Activated CD8-positive, alpha-beta memory T cell treated with anti-CD3 and anti-CD28 coated beads, Interleukin-2, amount 10 ng/mL, durations not matched to agents 7 days and 5 days (primary cell): ENCODE data around the gene TMEM242. TPM values are rescaled to one million over a fixed set of nuclear protein-coding genes. Genes with fewer than 3 reads are reported as not detected.
"Not testable (repeated sequence)": the region's sequence is repeated elsewhere in the genome, so short reads cannot be mapped to it uniquely, and the experiment has no call there.

Source experiments
- ATAC-seq: fragments of 150-1000 bp; cut with Tn5 transposase; one replicate; pipeline ENCODE4 v1.10.0; 2021; ENCODE audit warnings: moderate library complexity
- CTCF ChIA-PET: fragments of 350-600 bp; sonication (Branson Sonifier 250); formaldehyde crosslinking; loops from one replicate; lab custom pipeline; 2021; ENCODE audit warnings: antibody characterized with exemption; lab: Charles Lee
- DNase-seq: peaks from one replicate; pipeline ENCODE4 v3.0.0-alpha.2; 2020
- H3K27ac Mint-ChIP-seq: one replicate; pipeline ENCODE4 v1.8.0; 2021; ENCODE audit warnings: mild to moderate bottlenecking, mixed read lengths
- H3K27me3 Mint-ChIP-seq: one replicate; pipeline ENCODE4 v1.8.0; 2021; ENCODE audit warnings: mixed read lengths
- H3K36me3 Mint-ChIP-seq: one replicate; pipeline ENCODE4 v1.8.0; 2021; ENCODE audit warnings: mild to moderate bottlenecking, mixed read lengths
- H3K4me1 Mint-ChIP-seq: one replicate; pipeline ENCODE4 v1.8.0; 2021; ENCODE audit warnings: mixed read lengths
- H3K4me3 Mint-ChIP-seq: one replicate; pipeline ENCODE4 v1.8.0; 2021; ENCODE audit warnings: mild to moderate bottlenecking, moderate library complexity, mixed read lengths
- H3K9me3 Mint-ChIP-seq: one replicate; pipeline ENCODE4 v1.8.0; 2022; ENCODE audit warnings: low read depth, mixed read lengths
- total RNA-seq, 2 experiments: library from RNA; stranded (reverse); gene quantifications; one replicate each; pipeline ENCODE4 v1.2.3, GENCODE V29; 2021

TMEM242 gene
- 10 to 100 TPM; 10.3 to 14.1 TPM for total RNA-seq

GRCh38 chr6:157323255-157323965 is at the start of gene TMEM242:
Gene TMEM242 (minus strand): TSS chr6:157323519. CDS start chr6:157323499, 20 bp downstream.
- Mint-ChIP-seq H3K27me3 (peaks cover 17% of the 10 kb centered on the region), H3K27ac (peak within 1 kb of the TSS; percentile 88), H3K9me3 (no peaks in the 10 kb centered on the region), H3K4me3 (peak within 1 kb of the TSS; percentile 98), H3K4me1 (peaks cover 56% of the 10 kb centered on the region), H3K36me3 (peaks cover 4% of the 10 kb centered on the region)
- CTCF ChIA-PET: interaction anchor here (0.9 to 7.7 kb wide), 14 partner anchors 9 to 347 kb away, joined by 3 to 62 read pairs (median 6); no protein-coding TSS in a partner anchor
- ATAC-seq (peak; percentile 94), DNase-seq (peak; percentile 92)

GRCh38 chr6:157372501-157373280 is 49.4 kb upstream of the TMEM242 start:
- peaks cover 15% of the 10 kb centered on the region for H3K4me1 Mint-ChIP-seq
- H3K27me3 Mint-ChIP-seq: peaks cover 42% of the 10 kb centered on the region
- DNase-seq (no peak), ATAC-seq (no peak)
- no peak overlapping the region for H3K4me3 Mint-ChIP-seq
- CTCF ChIA-PET: no interaction called here
- H3K9me3 Mint-ChIP-seq: no peaks in the 10 kb centered on the region
- H3K27ac Mint-ChIP-seq: no peak overlapping the region
- no peaks in the 10 kb centered on the region for H3K36me3 Mint-ChIP-seq

GRCh38 chr6:157370755-157371154 is 47.4 kb upstream of the TMEM242 start:
- Mint-ChIP-seq H3K27me3 (peaks cover 52% of the 10 kb centered on the region), H3K9me3 (no peaks in the 10 kb centered on the region), H3K27ac (no peak overlapping the region), H3K4me3 (no peak overlapping the region), H3K4me1 (peaks cover 15% of the 10 kb centered on the region), H3K36me3 (no peaks in the 10 kb centered on the region)
- no peak for ATAC-seq
- CTCF ChIA-PET: interaction anchor here (1.1 to 1.4 kb wide), 2 partner anchors 9 to 56 kb away, joined by 3 read pairs; no protein-coding TSS in a partner anchor
- DNase-seq: no peak

- H3K36me3 Mint-ChIP-seq: no peaks in the 10 kb centered on the region
- H3K27me3 Mint-ChIP-seq: peaks cover 58% of the 10 kb centered on the region
- DNase-seq: no peak
- CTCF ChIA-PET: no interaction called here
- peaks cover 15% of the 10 kb centered on the region for H3K4me1 Mint-ChIP-seq
- ATAC-seq: no peak
- no peak overlapping the region for H3K27ac Mint-ChIP-seq
- no peaks in the 10 kb centered on the region for H3K9me3 Mint-ChIP-seq
- H3K4me3 Mint-ChIP-seq: no peak overlapping the region
Observed at GRCh38 chr6:157368359-157369049, 45.2 kb upstream of the TMEM242 start.

- CTCF ChIA-PET: no interaction called here
- no peaks in the 10 kb centered on the region for H3K36me3 Mint-ChIP-seq
- no peak overlapping the region for H3K27ac Mint-ChIP-seq
- no peak overlapping the region for H3K4me3 Mint-ChIP-seq
- H3K9me3 Mint-ChIP-seq: no peaks in the 10 kb centered on the region
- H3K27me3 Mint-ChIP-seq: peaks cover 48% of the 10 kb centered on the region
- no peak for DNase-seq
- ATAC-seq: no peak
- H3K4me1 Mint-ChIP-seq: peaks cover 15% of the 10 kb centered on the region
Observed at GRCh38 chr6:157366648-157367047, 43.3 kb upstream of the TMEM242 start.

GRCh38 chr6:157364705-157365104 is 41.4 kb upstream of the TMEM242 start:
- no peak overlapping the region for H3K4me3 Mint-ChIP-seq
- DNase-seq (no peak), ATAC-seq (no peak)
- no peaks in the 10 kb centered on the region for H3K36me3 Mint-ChIP-seq
- no peak overlapping the region for H3K27ac Mint-ChIP-seq
- peaks cover 37% of the 10 kb centered on the region for H3K27me3 Mint-ChIP-seq
- H3K9me3 Mint-ChIP-seq: no peaks in the 10 kb centered on the region
- CTCF ChIA-PET: no interaction called here
- peaks cover 11% of the 10 kb centered on the region for H3K4me1 Mint-ChIP-seq

GRCh38 chr6:157361886-157362285 is 38.6 kb upstream of the TMEM242 start:
- no peak overlapping the region for H3K27ac Mint-ChIP-seq
- H3K4me1 Mint-ChIP-seq: no peaks in the 10 kb centered on the region
- CTCF ChIA-PET: no interaction called here
- no peak overlapping the region for H3K4me3 Mint-ChIP-seq
- no peak for ATAC-seq
- H3K36me3 Mint-ChIP-seq: no peaks in the 10 kb centered on the region
- DNase-seq: no peak
- H3K9me3 Mint-ChIP-seq: no peaks in the 10 kb centered on the region
- H3K27me3 Mint-ChIP-seq: peaks cover 23% of the 10 kb centered on the region

GRCh38 chr6:157358287-157358686 is 35.0 kb upstream of the TMEM242 start:
- H3K9me3 Mint-ChIP-seq: no peaks in the 10 kb centered on the region
- no peak overlapping the region for H3K27ac Mint-ChIP-seq
- CTCF ChIA-PET: interaction anchor here (0.6 kb wide), 1 partner anchor 64 kb away, joined by 5 read pairs; no protein-coding TSS in a partner anchor
- ATAC-seq: no peak
- no peak for DNase-seq
- H3K27me3 Mint-ChIP-seq: peaks cover 26% of the 10 kb centered on the region
- no peaks in the 10 kb centered on the region for H3K4me1 Mint-ChIP-seq
- H3K4me3 Mint-ChIP-seq: no peak overlapping the region
- peaks cover 1% of the 10 kb centered on the region for H3K36me3 Mint-ChIP-seq

- H3K4me1 Mint-ChIP-seq: no peaks in the 10 kb centered on the region
- H3K27ac Mint-ChIP-seq: no peak overlapping the region
- H3K36me3 Mint-ChIP-seq: no peaks in the 10 kb centered on the region
- no peaks in the 10 kb centered on the region for H3K9me3 Mint-ChIP-seq
- ATAC-seq (no peak), DNase-seq (no peak)
- H3K4me3 Mint-ChIP-seq: no peak overlapping the region
- CTCF ChIA-PET: no interaction called here
- H3K27me3 Mint-ChIP-seq: peaks cover 72% of the 10 kb centered on the region
Observed at GRCh38 chr6:157346373-157346772, 23.1 kb upstream of the TMEM242 start.

- CTCF ChIA-PET: interaction anchor here (0.8 to 1.3 kb wide), 2 partner anchors 8 to 12 kb away, joined by 3 to 4 read pairs; no protein-coding TSS in a partner anchor
Observed at GRCh38 chr6:157343732-157344131, 20.4 kb upstream of the TMEM242 start.

GRCh38 chr6:157339432-157339831 is 16.1 kb upstream of the TMEM242 start:
- ATAC-seq: no peak
- no peaks in the 10 kb centered on the region for H3K9me3 Mint-ChIP-seq
- DNase-seq: no peak
- no peak overlapping the region for H3K27ac Mint-ChIP-seq
- H3K4me1 Mint-ChIP-seq: no peaks in the 10 kb centered on the region
- H3K36me3 Mint-ChIP-seq: no peaks in the 10 kb centered on the region
- peaks cover 58% of the 10 kb centered on the region for H3K27me3 Mint-ChIP-seq
- H3K4me3 Mint-ChIP-seq: no peak overlapping the region
- CTCF ChIA-PET: interaction anchor here (0.6 kb wide), 2 partner anchors 25 to 256 kb away, joined by 3 read pairs; no protein-coding TSS in a partner anchor

More at GRCh38 chr6:157343732-157344131, 20.4 kb upstream of the TMEM242 start:
- Mint-ChIP-seq H3K27ac (no peak overlapping the region), H3K4me1 (no peaks in the 10 kb centered on the region), H3K36me3 (no peaks in the 10 kb centered on the region), H3K9me3 (no peaks in the 10 kb centered on the region), H3K4me3 (no peak overlapping the region), H3K27me3 (peaks cover 71% of the 10 kb centered on the region)
- ATAC-seq: no peak
- no peak for DNase-seq

- H3K36me3 Mint-ChIP-seq: no peaks in the 10 kb centered on the region
- H3K4me3 Mint-ChIP-seq: no peak overlapping the region
- no peak overlapping the region for H3K27ac Mint-ChIP-seq
- CTCF ChIA-PET: interaction anchor here (1.5 to 6.8 kb wide), 3 partner anchors 13 to 419 kb away, joined by 4 to 62 read pairs (median 6); partner anchors contain the start of gene TMEM242
- DNase-seq: no peak
- no peaks in the 10 kb centered on the region for H3K9me3 Mint-ChIP-seq
- peaks cover 64% of the 10 kb centered on the region for H3K27me3 Mint-ChIP-seq
- H3K4me1 Mint-ChIP-seq: no peaks in the 10 kb centered on the region
- ATAC-seq: no peak
Observed at GRCh38 chr6:157337751-157338150, 14.4 kb upstream of the TMEM242 start.

GRCh38 chr6:157337276-157337675 is 14.0 kb upstream of the TMEM242 start:
- ATAC-seq, DNase-seq, H3K4me1 Mint-ChIP-seq, H3K4me3 Mint-ChIP-seq, H3K36me3 Mint-ChIP-seq, H3K27ac Mint-ChIP-seq, H3K9me3 Mint-ChIP-seq: not testable (repeated sequence)
- CTCF ChIA-PET: interaction anchor here (0.5 to 6.8 kb wide), 5 partner anchors 12 to 419 kb away, joined by 3 to 62 read pairs (median 6); partner anchors contain the start of gene TMEM242
- peaks cover 64% of the 10 kb centered on the region for H3K27me3 Mint-ChIP-seq
